Stomach (tissue), 9 donors: Measurements from ENCODE around the gene SLC2A10. TPM values are rescaled to one million over a fixed set of nuclear protein-coding genes. Genes with fewer than 3 reads are reported as not detected.
A peak's percentile ranks its signal among the peaks of the same experiment; 100 is the strongest.

Source experiments
- DNase-seq, 2 donors: peaks; one replicate each; pipeline versions ENCODE4 v3.0.0 to v3.0.0-alpha.2; 2013 to 2019
- H3K27ac ChIP-seq, 5 donors: fragments of 200-600 bp in 4 of 5; sonication (generic) in 4 of 5; one replicate each; pipeline ENCODE4 v1.5.1; 2013 to 2019; ENCODE audit warnings: mild to moderate bottlenecking in 1 of 5, moderate library complexity in 1 of 5
- H3K27me3 ChIP-seq, 3 donors: fragments of 200-600 bp; sonication (generic); one replicate each; pipeline ENCODE4 v1.5.1; 2017 to 2019; ENCODE audit warnings: mixed run types in 1 of 3
- H3K36me3 ChIP-seq, 4 donors: fragments of 200-600 bp; sonication (generic); 1 replicate in 3 of 4; 2 replicates in 1 of 4; pipeline ENCODE4 v1.5.1; 2016 to 2019
- H3K4me1 ChIP-seq, 4 donors: fragments of 200-600 bp; sonication (generic); one replicate each; pipeline ENCODE4 v1.5.1; 2016 to 2019
- H3K4me3 ChIP-seq, 4 donors: fragments of 200-600 bp; sonication (generic) in 3 of 4; one replicate each; pipeline ENCODE4 v1.5.1; 2016 to 2019; ENCODE audit warnings: mild to moderate bottlenecking in 1 of 4
- H3K9me3 ChIP-seq, 4 donors: fragments of 200-600 bp; sonication (generic); one replicate each; pipeline ENCODE4 v1.5.1; 2016 to 2019
- CTCF ChIP-seq, 7 experiments: fragments of 450-650 bp in 4 of 7; fragments of 200-600 bp in 3 of 7; sonication (generic) in 3 of 7; IDR thresholded peaks; one replicate each; pipeline ENCODE4 v1.5.1; 2016 to 2019; ENCODE audit warnings: antibody characterized with exemption in 7 of 7, control low read depth in 2 of 7, mild to moderate bottlenecking in 1 of 7
- EP300 ChIP-seq: sonication (generic); formaldehyde crosslinking; IDR thresholded peaks from one replicate; pipeline ENCODE4 v1.6.1; 2017; ENCODE audit warnings: antibody characterized with exemption
- POLR2A ChIP-seq, 4 donors: fragments of 450-650 bp; IDR thresholded peaks; one replicate each; pipeline ENCODE4 v1.6.1; 2016; ENCODE audit warnings: antibody characterized with exemption in 4 of 4, control low read depth in 2 of 4, mild to moderate bottlenecking in 1 of 4, moderate library complexity in 1 of 4
- POLR2AphosphoS5 ChIP-seq, 3 donors: sonication (generic); formaldehyde crosslinking; IDR thresholded peaks; one replicate each; pipeline ENCODE4 v1.6.1; 2016; ENCODE audit warnings: antibody characterized with exemption in 3 of 3
- WGBS, 5 donors: extraction: QIAGEN DNeasy Blood & Tissue Kit in 3 of 5; methylation state at CpG; one replicate each; pipeline versions ENCODE4 v1.1.5 to v1.1.7; 2013 to 2018; 5-methylcytosine and 5-hydroxymethylcytosine counted together
- intact Hi-C: fragments of 100-400 bp; cut with DNase I; formaldehyde crosslinking; loops from one replicate; pipeline ENCODE4 v1.15.1; 2023; ENCODE audit warnings: low total_unique reads
- polyA plus RNA-seq, 3 donors: library from polyadenylated mRNA; stranded (reverse); fragments of 200-250 nt; gene quantifications; one replicate each; pipeline ENCODE4 v1.2.3, GENCODE V29; 2013
- total RNA-seq, 5 donors: library from RNA; depleted of rRNA; stranded (reverse); fragments of >200 nt; gene quantifications; one replicate each; pipeline versions ENCODE4 v1.1.0 to v1.2.3, GENCODE V29; 2014 to 2016
- donor health status: healthy with polysubstance abuse.
- donor health status: Bipolar disorder and iron deficiency.
- donor health status: healthy.

The SLC2A10 gene
- total and polyA plus RNA-seq, 8 donors: 8.5 to 66.1 (median 21.2) TPM

GRCh38 chr20:46743088-46743487 is 33.6 kb downstream of the SLC2A10 start:
- Histone ChIP-seq H3K27ac (no peak overlapping the region), H3K27me3 (peaks cover 0 to 41% (median 0%) of the 10 kb centered on the region in 3 donors), H3K4me1 (peaks cover 0 to 9% (median 0%) of the 10 kb centered on the region in 4 donors), H3K36me3 (no peaks in the 10 kb centered on the region), H3K4me3 (no peak overlapping the region), H3K9me3 (no peaks in the 10 kb centered on the region)
- TF ChIP-seq CTCF (IDR thresholded peaks at IDR 0.05) (no peak), POLR2AphosphoS5 (IDR thresholded peaks at IDR 0.05) (no peak), EP300 (no peak), POLR2A (IDR thresholded peaks at IDR 0.05) (no peak)
- 41 to 60% (median 47%) methylated on average over 5 of the region's 5 CpGs for WGBS, 5 donors
- intact Hi-C loops: no loop called here
- DNase-seq: no peak

DNA sequence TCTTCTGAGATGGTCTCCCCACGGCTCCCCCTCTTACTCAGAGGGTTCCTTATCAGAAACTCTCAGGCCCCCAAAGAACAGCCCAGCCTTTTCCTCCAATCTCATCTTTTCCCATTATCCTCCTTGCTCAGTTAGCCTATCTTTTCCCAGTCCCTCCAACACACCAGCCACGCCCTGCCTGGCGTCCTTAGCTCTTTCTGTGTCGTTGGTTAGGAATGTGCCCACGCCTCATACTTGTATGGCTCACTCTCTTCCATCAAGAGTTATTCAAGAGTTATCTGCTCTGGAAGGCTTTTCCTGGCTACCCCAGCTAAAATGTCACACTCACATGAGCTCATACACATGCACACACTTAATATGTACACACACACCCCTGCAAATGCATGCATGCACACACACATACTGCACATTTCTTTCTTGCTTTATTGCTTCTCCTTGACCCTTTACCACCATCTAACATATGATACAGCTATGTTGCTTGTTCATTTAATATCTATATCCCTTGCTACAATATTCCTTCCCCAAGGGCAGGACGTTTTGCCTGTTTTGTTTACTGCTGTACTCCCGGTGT is 37.6 kb downstream of the SLC2A10 start:
- intact Hi-C loops: no loop called here
- TF ChIP-seq EP300 (no peak), POLR2AphosphoS5 (IDR thresholded peaks at IDR 0.05) (no peak), CTCF (IDR thresholded peaks at IDR 0.05) (no peak), POLR2A (IDR thresholded peaks at IDR 0.05) (no peak)
- peak in 1 of 2 donors; percentile 70 for DNase-seq
- Histone ChIP-seq H3K27ac (no peak overlapping the region), H3K27me3 (peaks cover 0 to 53% (median 0%) of the 10 kb centered on the region in 3 donors), H3K9me3 (no peaks in the 10 kb centered on the region), H3K4me1 (no peaks in the 10 kb centered on the region), H3K36me3 (no peaks in the 10 kb centered on the region), H3K4me3 (no peak overlapping the region)
- 31 to 41% (median 34%) methylated on average over 7 of the region's 7 CpGs for WGBS, 5 donors

DNA sequence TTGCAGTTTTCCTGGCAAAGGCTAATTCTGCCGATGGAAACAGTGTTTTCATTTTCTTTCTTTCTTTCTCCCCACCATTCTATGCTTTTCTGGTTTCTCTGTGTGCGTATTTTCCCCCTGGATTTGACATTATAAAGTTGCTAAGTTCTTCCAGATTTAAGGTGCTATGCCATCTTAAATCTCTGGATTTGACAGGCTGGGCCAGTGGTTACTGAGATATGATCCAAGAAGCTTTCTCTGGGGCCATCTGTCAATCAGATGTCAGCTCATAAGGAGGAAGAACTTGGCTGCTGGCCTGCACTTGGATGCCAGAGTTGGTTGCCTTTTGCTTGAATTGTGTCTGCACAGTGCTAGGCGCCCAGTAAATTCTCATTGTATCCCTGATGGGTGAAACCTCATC is 39.7 kb downstream of the SLC2A10 start:
- peaks cover 0 to 4% (median 0%) of the 10 kb centered on the region in 4 donors for H3K4me1 ChIP-seq
- no peak for TF ChIP-seq POLR2AphosphoS5 (IDR thresholded peaks at IDR 0.05)
- no peak overlapping the region for H3K4me3 ChIP-seq
- H3K27me3 ChIP-seq: peaks cover 0 to 44% (median 0%) of the 10 kb centered on the region in 3 donors
- no peak for DNase-seq
- intact Hi-C loops: no loop called here
- no peaks in the 10 kb centered on the region for H3K9me3 ChIP-seq
- H3K36me3 ChIP-seq: no peaks in the 10 kb centered on the region
- 83 to 88% (median 86%) methylated on average over 3 of the region's 3 CpGs for WGBS, 5 donors
- no peak overlapping the region for H3K27ac ChIP-seq

DNA sequence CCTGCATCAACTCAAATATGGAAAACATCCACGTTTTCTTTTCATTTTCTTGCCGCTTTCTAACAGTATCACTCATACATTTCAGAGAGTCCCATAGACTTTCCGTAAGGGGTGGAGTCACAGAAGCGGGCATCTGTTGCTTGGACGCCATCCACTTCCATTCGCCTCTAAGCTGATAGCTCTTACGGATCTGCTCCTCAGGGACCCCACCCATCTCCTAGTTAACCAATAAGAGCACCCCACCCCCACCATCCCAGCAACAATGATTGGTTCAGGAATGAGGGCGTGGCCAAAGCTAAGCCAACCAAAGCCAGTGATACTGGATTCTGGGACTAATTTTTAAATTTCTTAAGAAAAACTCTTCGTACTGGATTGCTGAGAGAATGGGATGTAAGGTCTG is 42.4 kb downstream of the SLC2A10 start:
- Histone ChIP-seq H3K27ac (no peak overlapping the region), H3K4me3 (no peak overlapping the region), H3K36me3 (no peaks in the 10 kb centered on the region), H3K27me3 (peaks cover 0 to 22% (median 0%) of the 10 kb centered on the region in 3 donors), H3K4me1 (peaks cover 0 to 4% (median 0%) of the 10 kb centered on the region in 4 donors), H3K9me3 (no peaks in the 10 kb centered on the region)
- intact Hi-C loops: no loop called here
- no peak for TF ChIP-seq CTCF (IDR thresholded peaks at IDR 0.05)
- TF ChIP-seq POLR2AphosphoS5 (IDR thresholded peaks at IDR 0.05): no peak
- TF ChIP-seq POLR2A (IDR thresholded peaks at IDR 0.05): no peak
- TF ChIP-seq EP300: no peak
- DNase-seq: no peak
- 52 to 76% (median 64%) methylated on average over 9 of the region's 9 CpGs for WGBS, 5 donors

DNA sequence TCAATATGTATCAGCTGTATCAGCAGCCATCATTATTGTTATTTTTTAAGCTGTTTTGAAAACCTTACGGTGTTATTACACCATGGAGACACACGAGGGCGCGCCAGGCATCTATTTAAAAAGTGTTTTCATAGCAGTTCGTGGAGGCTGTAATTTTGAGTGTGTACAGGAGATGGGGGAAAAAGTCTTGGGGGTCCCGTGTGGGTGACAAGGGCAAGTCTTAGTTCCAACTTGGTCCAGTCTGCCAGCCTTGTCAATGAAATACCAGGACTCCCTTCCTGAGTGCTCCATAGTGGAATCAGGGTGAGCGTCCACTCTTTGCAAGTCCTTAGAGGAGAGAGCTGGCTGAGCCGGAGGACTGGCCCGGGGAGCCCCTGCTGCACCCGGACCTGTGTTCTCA is 43.3 kb downstream of the SLC2A10 start:
- DNase-seq: peak; percentile 64 to 84
- WGBS, 5 donors: 10 to 19% (median 10%) methylated on average over 9 to 10 of the region's 10 CpGs
- Histone ChIP-seq H3K9me3 (no peaks in the 10 kb centered on the region), H3K4me1 (peaks cover 0 to 4% (median 0%) of the 10 kb centered on the region in 4 donors), H3K4me3 (peak overlapping the region in 1 of 4 donors; percentile 9), H3K36me3 (no peaks in the 10 kb centered on the region), H3K27ac (no peak overlapping the region), H3K27me3 (peaks cover 0 to 20% (median 0%) of the 10 kb centered on the region in 3 donors)
- intact Hi-C loops: no loop called here
- TF ChIP-seq CTCF (IDR thresholded peaks at IDR 0.05): peak in 5 of 7 experiments; percentile 21 to 69 (median 61)
- no peak for TF ChIP-seq POLR2A (IDR thresholded peaks at IDR 0.05)
- TF ChIP-seq POLR2AphosphoS5 (IDR thresholded peaks at IDR 0.05): no peak
